T follicular helper cell (primary cell): Measurements from ENCODE around the gene GRIN2C.

Source experiments
- DNase-seq: peaks from one replicate; pipeline ENCODE4 v3.0.0-alpha.2; 2020; ENCODE audit warnings: low read depth

Gene GRIN2C

DNA sequence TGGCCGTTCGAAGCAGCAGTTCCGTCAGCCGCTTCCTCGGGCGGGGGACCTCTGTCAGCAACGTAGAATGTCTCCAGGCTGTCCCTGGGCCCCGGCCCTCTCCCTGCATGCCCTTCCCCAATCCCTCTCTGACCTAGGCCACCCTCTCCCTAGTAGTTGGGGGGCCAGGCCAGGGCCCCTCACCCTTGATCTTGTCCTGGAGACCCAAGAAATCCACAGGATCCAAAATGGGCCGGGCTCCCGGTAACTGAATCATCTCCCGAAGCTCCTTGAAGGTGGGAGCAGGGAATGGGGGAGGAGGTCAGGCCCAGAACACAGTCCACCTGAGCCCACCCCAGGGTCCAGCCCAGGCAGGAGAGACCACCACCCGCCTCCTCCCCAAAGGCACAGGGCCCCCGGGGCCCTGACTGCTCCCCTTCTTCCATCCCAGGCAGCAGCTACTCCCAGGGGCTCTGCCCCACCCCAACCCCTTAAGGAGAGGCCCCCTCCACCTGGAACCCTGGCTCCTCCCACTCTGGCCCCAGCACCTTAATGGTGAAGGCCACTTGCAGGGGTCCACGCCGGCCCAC, 4.7 kb upstream of the GRIN2C start:
- no peak for DNase-seq

GRCh38 chr17:74863420-74864296, 4.0 kb upstream of the GRIN2C start:
- DNase-seq, result no peak

DNA sequence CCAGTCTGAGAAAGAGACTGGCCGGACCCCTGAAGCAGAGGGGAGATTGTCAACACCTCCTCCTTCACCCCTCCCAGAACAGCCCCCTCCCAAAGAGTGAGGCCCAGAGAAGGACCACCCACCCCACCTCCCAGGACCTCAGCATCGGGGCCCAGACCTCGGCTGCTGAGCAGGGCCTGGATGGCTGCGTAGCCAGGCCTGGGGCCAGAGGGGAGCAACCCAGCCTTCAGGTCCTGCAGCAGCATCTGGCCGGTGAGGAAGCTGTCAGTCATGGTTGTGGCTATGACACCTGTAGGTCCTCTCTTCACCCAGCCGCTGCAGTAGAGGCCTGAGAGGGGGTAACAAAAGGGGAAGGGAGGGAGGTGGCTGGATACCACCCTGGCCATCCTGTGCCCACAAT, 3.2 kb upstream of the GRIN2C start:
- DNase-seq, result no peak

GRCh38 chr17:74862108-74862901, 2.6 kb upstream of the GRIN2C start:
- DNase-seq, result peak; percentile 54

- DNase-seq, result no peak
These were observed 2.0 kb upstream of the GRIN2C start for GRCh38 chr17:74861662-74862107.

DNA sequence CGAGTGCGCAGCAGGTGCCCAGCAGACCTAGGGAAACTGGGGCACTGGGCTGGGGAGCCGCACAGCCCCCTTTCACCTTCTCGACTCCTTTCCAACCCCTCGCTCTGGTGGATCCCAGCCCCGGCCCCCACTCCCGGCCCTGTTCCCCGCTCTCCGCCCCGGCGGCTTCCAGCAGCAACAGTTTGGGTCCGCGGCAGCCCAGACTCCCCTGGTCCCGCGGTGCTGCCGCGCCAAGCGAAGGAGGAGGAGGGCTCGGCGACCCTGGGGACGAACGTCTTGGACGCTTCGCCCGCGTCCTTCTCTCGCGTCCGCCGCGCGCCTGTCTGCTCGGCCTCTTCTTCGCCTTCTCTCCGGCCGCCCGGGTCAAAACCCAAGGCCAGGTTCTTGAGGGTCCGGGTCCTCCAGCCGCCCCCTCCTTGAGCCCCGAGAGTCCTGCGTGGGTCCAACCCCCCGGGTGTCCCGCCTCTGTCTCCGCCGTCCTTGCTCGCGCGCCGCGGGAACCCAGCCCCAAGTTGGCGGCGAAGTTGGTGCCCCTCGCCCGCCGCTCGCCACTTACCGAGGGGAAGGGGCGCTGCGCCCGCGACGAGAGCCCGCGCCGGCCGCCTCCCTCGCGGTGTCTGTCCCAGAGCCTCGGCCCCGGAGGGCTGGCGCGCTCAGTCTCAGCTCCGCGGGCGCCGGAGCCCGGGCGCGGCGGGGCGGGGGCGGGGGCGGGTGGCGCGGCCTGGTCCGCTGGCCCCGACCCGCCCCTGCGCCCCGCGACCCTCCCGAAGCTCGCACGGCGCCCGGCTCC, 1.4 kb upstream of the GRIN2C start:
- DNase-seq, result no peak

DNA sequence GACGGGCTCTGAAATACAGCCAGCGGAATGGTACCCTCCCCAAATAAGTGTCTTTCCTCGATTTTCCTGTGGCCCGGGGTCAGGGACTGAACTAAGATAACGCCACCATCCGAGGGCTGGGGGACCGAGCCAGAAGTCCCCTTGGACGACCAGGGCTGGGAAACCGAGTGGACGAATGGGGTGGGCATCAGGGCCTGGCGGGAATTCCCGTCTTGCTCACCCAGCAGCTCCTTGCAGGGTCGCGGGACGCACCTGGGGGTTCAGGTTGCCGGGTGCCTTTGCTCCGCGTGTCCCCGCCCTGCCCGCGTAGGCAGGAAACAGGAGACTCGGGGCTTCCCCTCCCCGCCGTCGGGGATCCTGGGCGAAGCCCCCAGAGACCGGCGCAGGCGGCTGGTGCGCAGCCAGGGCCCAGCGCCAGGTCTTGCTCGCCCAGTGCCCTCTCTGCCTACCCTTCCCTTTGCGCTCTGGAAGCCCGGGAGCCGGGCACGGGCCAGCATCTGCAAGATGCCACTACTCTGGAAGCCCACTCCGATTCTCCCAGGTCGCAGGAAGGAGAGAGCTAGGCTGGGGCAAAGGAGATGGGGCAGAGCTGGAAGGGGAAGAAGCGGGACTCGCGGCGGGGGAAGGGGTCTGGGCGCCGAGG, 665 bp upstream of the GRIN2C start:
- DNase-seq, result no peak

DNA sequence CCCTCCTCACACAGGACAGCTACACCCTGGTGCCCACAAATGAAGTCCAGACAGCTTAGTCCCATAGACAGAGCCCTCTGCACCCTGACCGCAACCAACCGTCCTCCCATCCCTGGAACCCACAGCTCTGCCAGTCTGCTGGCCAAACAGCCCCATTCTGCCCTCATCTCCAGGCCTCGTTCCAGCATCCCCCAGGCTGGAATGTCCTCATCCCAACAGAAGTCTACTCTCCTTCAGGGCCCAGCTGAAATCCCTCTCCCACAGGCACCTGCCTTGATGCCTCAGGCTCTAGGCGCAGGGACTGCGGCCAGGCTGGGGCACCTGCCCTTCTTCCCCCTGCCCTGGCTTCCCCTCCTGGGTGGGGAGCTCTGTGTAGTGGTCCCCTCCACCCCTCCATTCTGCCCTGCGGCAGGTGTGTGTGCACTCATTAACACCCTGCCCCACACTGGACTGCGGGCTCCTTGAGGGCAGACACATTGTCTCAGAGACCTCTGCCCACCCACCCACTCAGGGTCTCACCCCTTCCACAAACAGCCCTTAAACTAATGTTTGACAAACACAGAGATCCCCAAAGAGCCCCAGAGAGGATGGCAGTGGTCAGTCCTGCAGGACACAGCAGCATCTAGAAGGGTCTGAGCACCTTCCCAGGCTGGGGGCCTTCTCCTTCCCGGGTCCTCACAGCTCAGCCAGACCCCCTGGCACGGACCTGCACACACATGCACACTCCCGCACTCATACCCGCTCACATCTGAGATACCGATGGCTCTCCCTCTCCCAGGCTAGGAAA, 820 bp downstream of the GRIN2C start:
- DNase-seq, result no peak

GRCh38 chr17:74857191-74857590, 2.5 kb downstream of the GRIN2C start:
- DNase-seq, result no peak

GRCh38 chr17:74856112-74856511, 3.6 kb downstream of the GRIN2C start:
- DNase-seq, result no peak

DNA sequence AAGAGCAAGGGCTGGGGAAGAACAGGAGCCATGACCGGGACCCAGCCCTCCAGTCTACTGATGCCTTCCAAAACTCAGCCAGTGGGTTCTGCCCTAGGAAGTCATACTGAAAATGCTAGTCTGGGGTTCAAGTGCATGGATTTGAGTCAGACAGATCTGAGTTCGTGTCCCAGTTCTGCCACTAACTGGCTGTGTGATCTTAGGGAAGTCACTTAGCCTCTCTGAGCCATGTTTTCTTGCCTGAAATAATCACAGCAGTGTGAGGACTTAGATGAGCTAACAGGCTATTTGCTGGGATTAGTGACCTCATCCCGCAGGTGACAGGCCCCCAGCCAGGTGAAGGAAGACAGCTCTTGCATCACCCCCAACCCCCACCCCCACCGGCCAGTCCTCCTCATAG, 4.4 kb downstream of the GRIN2C start:
- no peak for DNase-seq

DNA sequence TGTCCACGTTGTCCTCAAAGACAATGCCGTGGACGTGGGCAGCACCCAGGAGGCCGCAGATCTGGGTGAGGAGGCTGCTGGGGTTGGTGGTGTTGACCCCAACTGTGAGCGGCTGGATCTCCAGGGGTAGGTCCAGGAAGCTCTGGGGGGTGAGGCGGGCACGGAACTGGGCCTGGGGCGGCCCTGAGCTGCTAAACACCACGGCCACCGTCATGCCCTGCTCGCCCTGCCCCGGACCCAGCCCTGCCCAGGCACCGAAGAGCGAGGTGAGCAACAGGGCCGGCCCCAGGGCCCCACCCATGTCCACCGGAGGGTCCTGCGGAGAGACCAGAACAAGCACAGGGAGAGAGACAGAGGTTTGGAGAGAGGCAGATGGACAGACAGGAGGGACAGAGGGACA, 4.9 kb downstream of the GRIN2C start:
- no peak for DNase-seq

DNA sequence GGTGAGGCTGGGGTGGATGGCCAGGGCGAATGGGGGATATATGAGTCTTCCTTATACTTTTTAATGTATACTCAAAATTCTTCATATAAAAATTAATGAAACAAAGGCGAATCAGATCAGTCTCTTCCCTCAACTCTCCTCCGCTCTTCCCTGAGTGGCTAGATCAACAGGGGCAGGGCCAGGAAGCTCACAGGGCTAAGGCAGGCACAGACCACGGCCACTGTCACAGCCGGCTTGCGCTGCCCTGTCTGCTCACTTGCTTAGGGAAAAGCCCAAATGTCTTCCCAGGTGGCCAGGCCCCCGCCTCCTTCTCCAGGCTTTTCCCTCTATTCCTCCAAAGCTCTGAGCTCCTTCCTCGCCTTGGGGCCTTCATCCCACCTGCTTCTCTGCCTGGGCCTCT, 6.0 kb downstream of the GRIN2C start:
- no peak for DNase-seq

GRCh38 chr17:74853048-74853397, 6.7 kb downstream of the GRIN2C start:
- DNase-seq, result no peak

GRCh38 chr17:74852237-74853047, 7.2 kb downstream of the GRIN2C start:
- peak; percentile 50 for DNase-seq

DNA sequence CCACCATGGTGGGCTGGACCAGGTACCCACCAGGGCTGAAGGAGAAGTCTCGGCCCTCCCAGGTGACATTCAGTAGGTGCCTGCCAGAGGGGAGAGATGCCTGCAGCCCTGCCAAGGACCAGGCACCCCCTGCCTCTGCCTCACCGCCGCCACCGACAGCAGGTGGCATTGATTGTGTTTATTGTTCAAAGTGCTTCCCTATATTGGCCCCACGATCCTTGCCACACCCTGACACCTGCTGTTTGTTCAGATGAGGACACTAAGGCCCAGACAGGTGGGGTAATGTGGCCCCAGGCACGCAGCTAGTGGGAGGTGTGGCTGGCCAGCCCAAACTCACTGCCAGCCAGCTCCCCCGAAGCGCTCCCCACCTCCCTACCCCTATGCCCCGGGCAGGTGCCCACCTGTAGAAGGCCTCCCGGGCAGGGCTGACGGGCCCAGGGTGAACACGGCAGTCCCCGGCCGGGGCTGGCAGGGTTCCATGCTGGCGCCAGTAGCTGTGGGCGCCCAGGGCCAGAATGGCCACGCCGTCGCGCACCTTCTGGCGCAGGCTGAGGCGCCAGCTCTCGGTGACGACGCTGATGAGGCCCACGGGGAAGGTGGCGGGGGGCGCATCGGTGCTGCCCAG, 8.0 kb downstream of the GRIN2C start:
- DNase-seq, result no peak

GRCh38 chr17:74850914-74851313, 8.8 kb downstream of the GRIN2C start:
- DNase-seq, result no peak

GRCh38 chr17:74850310-74850709, 9.4 kb downstream of the GRIN2C start:
- no peak for DNase-seq

GRCh38 chr17:74848656-74849399, 10.9 kb downstream of the GRIN2C start:
- no peak for DNase-seq
